ENCODE results near the gene OIP5. TPM values are rescaled to one million over a fixed set of nuclear protein-coding genes. Genes with fewer than 3 reads are reported as not detected.

Gene OIP5
- total RNA-seq, 1 donor from 2014 or later: 3.2 TPM

Other genes with a start within 250 kb of the OIP5 start
- gene INO80, start 216.3 kb downstream of the OIP5 start, total RNA-seq: 25.1 TPM
- gene EXD1, start 101.8 kb downstream of the OIP5 start, total RNA-seq: not detected
- 49.4 TPM for gene CHP1, start 101.3 kb downstream of the OIP5 start, total RNA-seq
- 45.3 TPM for gene NUSAP1, start 290 bp upstream of the OIP5 start, total RNA-seq
- gene NDUFAF1, start 69.9 kb upstream of the OIP5 start, total RNA-seq: 19.3 TPM
- gene RTF1, start 84.5 kb upstream of the OIP5 start, total RNA-seq: 21.5 TPM
- 0.39 TPM for gene ITPKA, start 161.3 kb upstream of the OIP5 start, total RNA-seq
- gene LTK, start 181.2 kb upstream of the OIP5 start, total RNA-seq: 0.69 TPM
- 12.9 TPM for gene RPAP1, start 211.7 kb upstream of the OIP5 start, total RNA-seq
- 17.4 TPM for gene TYRO3, start 226.6 kb upstream of the OIP5 start, total RNA-seq